HepG2 (cell line): ENCODE measurements around the gene PLEKHB1. TPM values are rescaled to one million over a fixed set of nuclear protein-coding genes. Genes with fewer than 3 reads are reported as not detected.

Source experiments
- ATAC-seq: fragments of 200-7000 bp; cut with Tn5 transposase; 3 replicates; pipeline ENCODE4 v1.9.1; 2020; ENCODE audit warnings: mild to moderate bottlenecking, moderate library complexity
- BruUV-seq: library from RNA; stranded (reverse); fragments of 400-500 nt; replicated peaks from 2 replicates; lab custom pipeline; 2021; lab: Mats Ljungman, UMichigan
- CTCF ChIA-PET: fragments of 300-600 bp; formaldehyde crosslinking; extraction: SDS; loops from one replicate; lab custom pipeline; 2021; ENCODE audit warnings: low total read pairs, inconsistent platforms, low intra/inter-chr PET ratio; lab: Yijun Ruan, JAX
- POLR2A ChIA-PET: fragments of 350-600 bp; sonication (Branson Sonifier 250); formaldehyde crosslinking; loops from one replicate; lab custom pipeline; 2020; ENCODE audit warnings: antibody characterized with exemption, inconsistent platforms; lab: Yijun Ruan, JAX
- DNase-seq: peaks from one replicate; pipeline ENCODE4 v3.0.0-alpha.2; 2015; ENCODE audit warnings: low spot score
- FAIRE-seq: peaks from 3 replicates; lab custom pipeline; 2011; peaks lifted over from hg19 to GRCh38; lab: Jason Lieb, UNC
- H2AFZ ChIP-seq: one replicate; pipeline ENCODE4 v1.6.1; 2011; ENCODE audit warnings: low read length, inconsistent platforms
- H3K27ac ChIP-seq: fragments of 300-600 bp; 3 replicates; pipeline ENCODE4 v1.8.0; 2011; ENCODE audit warnings: mixed run types, mild to moderate bottlenecking, mixed read lengths, low read length, inconsistent platforms; ENCODE audit not compliant: insufficient read depth; ENCODE audit errors: extremely low read length
- H3K27me3 ChIP-seq, 2 experiments: fragments of 200-600 bp in 1 of 2; 2 replicates in 1 of 2; 3 replicates in 1 of 2; pipeline versions ENCODE4 v1.6.0 to v1.8.0; 2011; ENCODE audit warnings: low read length in 2 of 2, mild to moderate bottlenecking in 2 of 2, moderate library complexity in 2 of 2, inconsistent platforms in 1 of 2; ENCODE audit not compliant: insufficient read depth in 2 of 2, control insufficient read depth in 1 of 2
- H3K36me3 ChIP-seq, 2 experiments: fragments of 200-600 bp in 1 of 2; replicated peaks in 1 of 2; 2 replicates in 1 of 2; 3 replicates in 1 of 2; pipeline versions ENCODE4 v1.5.1 to v1.8.0; 2011; ENCODE audit warnings: low read length in 2 of 2, inconsistent platforms in 1 of 2; ENCODE audit not compliant: insufficient read depth in 2 of 2, control insufficient read depth in 1 of 2
- H3K4me1 ChIP-seq: 2 replicates; pipeline ENCODE4 v1.5.1; 2012; ENCODE audit warnings: low read length, inconsistent platforms; ENCODE audit not compliant: insufficient read depth
- H3K4me2 ChIP-seq: 2 replicates; pipeline ENCODE4 v1.6.0; 2011; ENCODE audit warnings: low read depth, low read length, inconsistent platforms
- H3K4me3 ChIP-seq, 3 experiments: fragments of 200-600 bp in 1 of 3; sonication (generic), shearing (Covaris generic) in 1 of 3; replicated peaks in 1 of 3; 2 replicates each; pipeline ENCODE4 v1.5.1; 2011 to 2016; ENCODE audit warnings: low read length in 3 of 3, inconsistent platforms in 2 of 3, low read depth in 2 of 3, mild to moderate bottlenecking in 2 of 3, control low read depth in 1 of 3, mixed read lengths in 1 of 3; ENCODE audit not compliant: insufficient read depth in 1 of 3
- H3K79me2 ChIP-seq: one replicate; pipeline ENCODE4 v1.6.1; 2011; ENCODE audit warnings: low read length, inconsistent platforms; ENCODE audit not compliant: insufficient read depth
- H3K9ac ChIP-seq: 2 replicates; pipeline ENCODE4 v1.6.0; 2011; ENCODE audit warnings: mild to moderate bottlenecking, low read depth, low read length, inconsistent platforms; ENCODE audit not compliant: insufficient read depth
- H3K9me3 ChIP-seq: 2 replicates; pipeline ENCODE4 v1.5.1; 2012; ENCODE audit warnings: mild to moderate bottlenecking, low read length
- H4K20me1 ChIP-seq: 2 replicates; pipeline ENCODE4 v1.6.0; 2011; ENCODE audit warnings: inconsistent platforms, mild to moderate bottlenecking, low read length, moderate library complexity; ENCODE audit not compliant: insufficient read depth
- ATF7 ChIP-seq, 2 experiments: fragments of 450-650 bp in 1 of 2; sonication (generic) in 1 of 2; formaldehyde crosslinking in 1 of 2; IDR thresholded peaks; 2 replicates each; pipeline versions ENCODE4 v1.4.0 to v1.6.1; 2016 to 2020; ENCODE audit warnings: antibody characterized with exemption in 1 of 2, mild to moderate bottlenecking in 1 of 2, missing genetic modification reagents in 1 of 2
- CBX1 ChIP-seq: IDR thresholded peaks from one replicate; pipeline ENCODE4 v1.6.1; 2016; ENCODE audit warnings: antibody characterized with exemption, low read depth
- CEBPB ChIP-seq: IDR thresholded peaks from 2 replicates; pipeline ENCODE4 v1.6.1; 2011; ENCODE audit warnings: low read depth, low read length, improper control_type of control experiment, borderline replicate concordance
- FOXO1 ChIP-seq: sonication (generic); formaldehyde crosslinking; IDR thresholded peaks from 2 replicates; pipeline ENCODE4 v1.4.0; 2020; ENCODE audit warnings: missing genetic modification reagents
- KDM5A ChIP-seq: fragments of 200-600 bp; sonication (generic); IDR thresholded peaks from 2 replicates; pipeline ENCODE4 v1.7.0; 2018; ENCODE audit warnings: antibody characterized with exemption, mild to moderate bottlenecking, low read length, borderline replicate concordance
- NFE2 ChIP-seq: sonication (generic); formaldehyde crosslinking; IDR thresholded peaks from 2 replicates; pipeline ENCODE4 v1.4.0; 2020; ENCODE audit warnings: missing genetic modification reagents
- NFE2L1 ChIP-seq: sonication (generic); formaldehyde crosslinking; IDR thresholded peaks from 2 replicates; pipeline ENCODE4 v1.4.0; 2020; ENCODE audit warnings: missing genetic modification reagents, mild to moderate bottlenecking, borderline replicate concordance
- NR2C2 ChIP-seq: sonication (generic); formaldehyde crosslinking; IDR thresholded peaks from 2 replicates; pipeline ENCODE4 v1.4.0; 2020; ENCODE audit warnings: missing genetic modification reagents, mild to moderate bottlenecking, moderate library complexity, borderline replicate concordance
- PHF8 ChIP-seq: sonication (generic); formaldehyde crosslinking; IDR thresholded peaks from 2 replicates; pipeline ENCODE4 v1.5.0; 2020; ENCODE audit warnings: missing genetic modification reagents
- SOX13 ChIP-seq, 3 experiments: fragments of 450-650 bp in 1 of 3; sonication (generic) in 1 of 3; formaldehyde crosslinking in 1 of 3; IDR thresholded peaks in 2 of 3; conservative IDR thresholded peaks in 1 of 3; 2 replicates each; pipeline versions ENCODE4 v1.5.0 to v1.6.1; 2016 to 2020; ENCODE audit warnings: antibody characterized with exemption in 1 of 3, mild to moderate bottlenecking in 1 of 3, missing compliant biosample characterization in 1 of 3, missing genetic modification reagents in 1 of 3, moderate library complexity in 1 of 3
- SYNCRIP ChIP-seq: fragments of 200-400 bp; formaldehyde crosslinking; IDR thresholded peaks from 2 replicates; pipeline ENCODE4 v1.6.1; 2018; ENCODE audit warnings: mild to moderate bottlenecking, low read depth, low read length; ENCODE audit not compliant: insufficient read depth
- TMF1 ChIP-seq: sonication (generic); formaldehyde crosslinking; IDR thresholded peaks from 2 replicates; pipeline ENCODE4 v1.8.1; 2022; ENCODE audit warnings: low read depth, missing genetic modification reagents
- ZMYM4 ChIP-seq: sonication (generic); formaldehyde crosslinking; IDR thresholded peaks from 2 replicates; pipeline ENCODE4 v1.8.1; 2023; ENCODE audit warnings: mild to moderate bottlenecking, missing genetic modification reagents
- ZNF136 ChIP-seq: sonication (generic); formaldehyde crosslinking; IDR thresholded peaks from 2 replicates; pipeline ENCODE4 v1.8.1; 2022; ENCODE audit warnings: low read depth, mild to moderate bottlenecking, moderate library complexity, missing genetic modification reagents
- ZNF274 ChIP-seq: sonication (generic); formaldehyde crosslinking; IDR thresholded peaks from 2 replicates; pipeline ENCODE4 v1.5.1; 2020; ENCODE audit warnings: mild to moderate bottlenecking, missing genetic modification reagents
- ZNF343 ChIP-seq: sonication (generic); formaldehyde crosslinking; IDR thresholded peaks from 2 replicates; pipeline ENCODE4 v1.4.0; 2020; ENCODE audit warnings: mild to moderate bottlenecking, missing genetic modification reagents
- ZNF703 ChIP-seq: sonication (generic); formaldehyde crosslinking; IDR thresholded peaks from 2 replicates; pipeline ENCODE4 v1.5.1; 2020; ENCODE audit warnings: missing genetic modification reagents, mild to moderate bottlenecking, moderate library complexity, borderline replicate concordance
- whole genome bisulfite sequencing: methylation state at CpG from one replicate; pipeline ENCODE4 v1.1.6; 2017; ENCODE audit warnings: low lambda C conversion rate; 5-methylcytosine and 5-hydroxymethylcytosine counted together
- in situ Hi-C: cut with HindIII; loops from 2 replicates; pipeline ENCODE4 v1.10.0; 2017; ENCODE audit warnings: low pct_unique_long_range_greater_than_20kb; ENCODE audit not compliant: extremely low pct_ligation_motif_present
- intact Hi-C: fragments of 100-400 bp; cut with micrococcal nuclease; formaldehyde crosslinking; loops from one replicate; pipeline ENCODE4 v1.10.0; 2022; ENCODE audit not compliant: unreplicated experiment
- polyA plus RNA-seq, 8 experiments: library from polyadenylated mRNA; depleted of rRNA in 3 of 8; stranded (reverse) in 7 of 8; unstranded in 1 of 8; fragments of >200 nt; fragmentation: Illumina TruSeq in 4 of 8; extraction: Trizol in 4 of 8; gene quantifications; 2 replicates each; pipeline versions ENCODE4 v1.2.1 to v1.2.3, GENCODE V29; 2011 to 2016; ENCODE audit warnings: low read depth in 4 of 8, missing spikeins in 1 of 8, mixed read lengths in 1 of 8; ENCODE audit not compliant: insufficient read depth in 1 of 8
- total RNA-seq, 5 experiments: library from RNA; depleted of rRNA; stranded (reverse); fragments of >200 nt; fragmentation: Illumina TruSeq; extraction: Trizol; gene quantifications; 2 replicates each; pipeline ENCODE4 v1.2.3, GENCODE V29; 2016; ENCODE audit warnings: low read depth in 1 of 5
- TF ChIP-seq, protein P1 (sequence below): sonication (generic); formaldehyde crosslinking; IDR thresholded peaks from 2 replicates; pipeline ENCODE4 v1.4.0; 2020; ENCODE audit warnings: missing genetic modification reagents
- TF ChIP-seq, protein P2 (sequence below): sonication (generic); formaldehyde crosslinking; IDR thresholded peaks from 2 replicates; pipeline ENCODE4 v1.5.1; 2020; ENCODE audit warnings: missing genetic modification reagents, mild to moderate bottlenecking, borderline replicate concordance

The PLEKHB1 gene
- total and polyA plus RNA-seq, 2 of the 13 experiments (the other 11 are each of a cell fraction or from before 2014, with no cell fraction given): 68.0 to 99.3 TPM

DNA sequence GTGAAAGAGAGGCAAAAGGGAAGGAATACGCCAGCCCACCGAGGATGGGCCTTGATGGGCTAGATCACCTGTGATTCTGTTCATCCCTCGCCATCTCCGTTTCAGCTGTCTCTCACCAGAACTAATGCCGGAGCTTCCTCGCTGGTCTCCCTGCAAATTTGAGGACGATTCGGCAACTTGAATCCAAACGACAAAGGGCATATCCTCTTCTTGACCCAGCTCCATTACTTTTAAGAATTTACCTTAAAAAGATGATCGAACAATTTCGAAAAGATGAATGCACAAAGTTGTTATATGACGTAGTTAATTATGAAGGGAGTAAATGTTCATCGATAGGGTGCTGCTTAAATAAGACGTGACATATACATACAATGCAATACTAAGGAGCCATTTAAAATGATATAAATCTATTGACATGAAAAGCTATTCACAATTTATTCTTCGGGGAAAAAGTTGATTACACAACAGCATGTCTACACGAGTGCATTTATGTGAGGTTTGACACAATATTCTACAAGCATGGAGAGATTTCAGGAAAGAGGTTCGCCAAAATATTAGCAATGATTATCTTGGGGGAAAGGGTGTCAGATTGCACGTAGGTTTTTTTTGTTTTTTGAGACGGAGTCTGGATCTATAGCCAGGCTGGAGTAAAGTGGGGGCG lies 47.5 kb upstream of the PLEKHB1 start:
- 12% methylated on average over 20 of the region's 20 CpGs for WGBS
- ChIA-PET POLR2A (interaction anchor here (0.8 to 1.5 kb wide), 7 partner anchors 8 to 189 kb away, joined by 3 to 5 read pairs (median 4); partner anchors contain the start of gene MRPL48), CTCF (no interaction called here)
- peaks cover 48% of the 10 kb centered on the region for H3K4me1 ChIP-seq
- no peaks in the 10 kb centered on the region; a peak in 1 of 5 replicates for H3K27me3 ChIP-seq
- peak overlapping the region; percentile 65 for H3K9ac ChIP-seq
- H3K27ac ChIP-seq: peak overlapping the region; percentile 36
- no peak for FAIRE-seq
- peak overlapping the region; percentile 86 for H2AFZ ChIP-seq
- in situ Hi-C loops: no loop called here
- H3K9me3 ChIP-seq: no peaks in the 10 kb centered on the region
- peak overlapping the region; percentile 80 for H3K4me2 ChIP-seq
- H3K36me3 ChIP-seq: no peaks in the 10 kb centered on the region
- no peak for DNase-seq
- peak overlapping the region; percentile 69 to 87 (median 71) for H3K4me3 ChIP-seq
- no peaks in the 10 kb centered on the region for H4K20me1 ChIP-seq
- ATAC-seq: no peak
- TSS peak; percentile 97 for BruUV-seq
- peaks cover 33% of the 10 kb centered on the region for H3K79me2 ChIP-seq
- intact Hi-C loops: no loop called here
- TF ChIP-seq SYNCRIP (no peak), TMF1 (CRISPR knock-in tag) (no peak), CBX1 (no peak), NR2C2 (CRISPR knock-in tag) (0 out of 2 replicates have a peak, but pooled peaks have one; percentile 4), NFE2L1 (CRISPR knock-in tag) (no peak), FOXO1 (0 out of 2 replicates have a peak, but pooled peaks have one; percentile 5), ZNF703 (no peak), KDM5A (peak; percentile 17; the same call in 1 of the 2 replicates), ZNF343 (0 out of 2 replicates have a peak, but pooled peaks have one; percentile 2), CEBPB (0 out of 2 replicates have a peak, but pooled peaks have one; percentile 47), ATF7 (IDR thresholded peaks at IDR 0.05) (0 out of 2 replicates have a peak, but pooled peaks have one; percentile 56), ATF7 (CRISPR knock-in tag; IDR thresholded peaks at IDR 0.05) (no peak), PHF8 (CRISPR knock-in tag) (0 out of 2 replicates have a peak, but pooled peaks have one; percentile 5), ZNF274 (CRISPR knock-in tag) (no peak), ZMYM4 (0 out of 2 replicates have a peak, but pooled peaks have one; percentile 38), NFE2 (no peak), ZNF136 (CRISPR knock-in tag) (0 out of 2 replicates have a peak, but pooled peaks have one; percentile 2), SOX13 (IDR thresholded peaks at IDR 0.05) (no peak), SOX13 (CRISPR knock-in tag; conservative IDR thresholded peaks at IDR 0.05 in 1 of 2, IDR thresholded peaks at IDR 0.05 in 1 of 2) (0 out of 4 replicates have a peak, but pooled peaks of 1 of the 2 experiments have one; percentile 1)
- TF ChIP-seq, protein P1, sequence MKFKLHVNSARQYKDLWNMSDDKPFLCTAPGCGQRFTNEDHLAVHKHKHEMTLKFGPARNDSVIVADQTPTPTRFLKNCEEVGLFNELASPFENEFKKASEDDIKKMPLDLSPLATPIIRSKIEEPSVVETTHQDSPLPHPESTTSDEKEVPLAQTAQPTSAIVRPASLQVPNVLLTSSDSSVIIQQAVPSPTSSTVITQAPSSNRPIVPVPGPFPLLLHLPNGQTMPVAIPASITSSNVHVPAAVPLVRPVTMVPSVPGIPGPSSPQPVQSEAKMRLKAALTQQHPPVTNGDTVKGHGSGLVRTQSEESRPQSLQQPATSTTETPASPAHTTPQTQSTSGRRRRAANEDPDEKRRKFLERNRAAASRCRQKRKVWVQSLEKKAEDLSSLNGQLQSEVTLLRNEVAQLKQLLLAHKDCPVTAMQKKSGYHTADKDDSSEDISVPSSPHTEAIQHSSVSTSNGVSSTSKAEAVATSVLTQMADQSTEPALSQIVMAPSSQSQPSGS: 0 out of 2 replicates have a peak, but pooled peaks have one; percentile 10
- TF ChIP-seq, protein P2, sequence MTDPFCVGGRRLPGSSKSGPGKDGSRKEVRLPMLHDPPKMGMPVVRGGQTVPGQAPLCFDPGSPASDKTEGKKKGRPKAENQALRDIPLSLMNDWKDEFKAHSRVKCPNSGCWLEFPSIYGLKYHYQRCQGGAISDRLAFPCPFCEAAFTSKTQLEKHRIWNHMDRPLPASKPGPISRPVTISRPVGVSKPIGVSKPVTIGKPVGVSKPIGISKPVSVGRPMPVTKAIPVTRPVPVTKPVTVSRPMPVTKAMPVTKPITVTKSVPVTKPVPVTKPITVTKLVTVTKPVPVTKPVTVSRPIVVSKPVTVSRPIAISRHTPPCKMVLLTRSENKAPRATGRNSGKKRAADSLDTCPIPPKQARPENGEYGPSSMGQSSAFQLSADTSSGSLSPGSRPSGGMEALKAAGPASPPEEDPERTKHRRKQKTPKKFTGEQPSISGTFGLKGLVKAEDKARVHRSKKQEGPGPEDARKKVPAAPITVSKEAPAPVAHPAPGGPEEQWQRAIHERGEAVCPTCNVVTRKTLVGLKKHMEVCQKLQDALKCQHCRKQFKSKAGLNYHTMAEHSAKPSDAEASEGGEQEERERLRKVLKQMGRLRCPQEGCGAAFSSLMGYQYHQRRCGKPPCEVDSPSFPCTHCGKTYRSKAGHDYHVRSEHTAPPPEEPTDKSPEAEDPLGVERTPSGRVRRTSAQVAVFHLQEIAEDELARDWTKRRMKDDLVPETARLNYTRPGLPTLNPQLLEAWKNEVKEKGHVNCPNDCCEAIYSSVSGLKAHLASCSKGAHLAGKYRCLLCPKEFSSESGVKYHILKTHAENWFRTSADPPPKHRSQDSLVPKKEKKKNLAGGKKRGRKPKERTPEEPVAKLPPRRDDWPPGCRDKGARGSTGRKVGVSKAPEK (CRISPR knock-in tag): 0 out of 2 replicates have a peak, but pooled peaks have one; percentile 73
